Mammary epithelial cell (primary cell): ENCODE results near the gene RAB5A.

Experiments used
- CTCF ChIP-seq, 2 donors: IDR thresholded peaks in 1 of 2; conservative IDR thresholded peaks in 1 of 2; 2 replicates each; pipeline ENCODE4 v1.5.1; 2011 to 2012; ENCODE audit warnings: inconsistent platforms in 2 of 2, low read length in 2 of 2, mild to moderate bottlenecking in 2 of 2, control low read depth in 1 of 2, low read depth in 1 of 2; ENCODE audit not compliant: insufficient read depth in 1 of 2; ENCODE audit errors: extremely low read depth in 1 of 2
- EZH2 ChIP-seq: IDR thresholded peaks from 2 replicates; pipeline ENCODE4 v1.6.1; 2012; ENCODE audit warnings: low read length, inconsistent platforms, borderline replicate concordance

GRCh38 chr3:20023623-20024405 lies 76.9 kb downstream of the RAB5A start:
- no peak for TF ChIP-seq CTCF (conservative IDR thresholded peaks at IDR 0.05 in 1 of 2, IDR thresholded peaks at IDR 0.05 in 1 of 2; ENCODE audit: extremely low read depth in 1 of 2, insufficient read depth in 1 of 2, low read depth in 1 of 2, low read length in 2 of 2)
- no peak for TF ChIP-seq EZH2
